Neural progenitor cell (in vitro differentiated cells): ENCODE results near the gene FREM1.

ENCODE experiments used
- CTCF ChIP-seq: fragments of 200-600 bp; sonication (generic); IDR thresholded peaks from 2 replicates; pipeline ENCODE4 v1.5.1; 2017; ENCODE audit warnings: antibody characterized with exemption, mild to moderate bottlenecking
- EZH2 ChIP-seq: fragments of 200-600 bp; sonication (generic); IDR thresholded peaks from 2 replicates; pipeline ENCODE4 v1.6.1; 2017; ENCODE audit warnings: antibody characterized with exemption, mild to moderate bottlenecking, moderate library complexity
- EZH2phosphoT487 ChIP-seq: fragments of 200-600 bp; sonication (generic); IDR thresholded peaks from 2 replicates; pipeline ENCODE4 v1.6.1; 2017; ENCODE audit warnings: antibody characterized with exemption

DNA sequence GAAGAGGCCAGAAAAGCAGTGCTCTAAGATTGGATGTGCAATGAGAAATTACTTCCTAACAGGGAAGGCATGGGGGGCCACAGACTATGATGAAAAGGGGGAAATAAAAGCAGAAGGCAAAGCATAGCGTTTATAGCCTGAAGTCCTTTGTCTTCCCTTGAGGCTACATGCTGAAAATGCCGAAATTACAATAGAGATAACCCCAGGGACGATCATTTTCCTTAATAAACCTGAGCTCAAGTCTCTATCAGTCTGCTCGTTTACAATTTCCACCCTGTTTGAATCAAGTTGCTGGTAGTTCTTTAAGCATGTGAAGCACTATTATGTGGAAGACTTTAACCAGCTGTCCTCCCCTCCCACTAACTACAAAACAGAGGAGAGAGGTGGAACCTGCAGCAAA is 60.4 kb downstream of the FREM1 start:
- TF ChIP-seq EZH2 = no peak
- no peak for TF ChIP-seq CTCF
- no peak for TF ChIP-seq EZH2phosphoT487
